ENCODE results near the gene TBC1D20. TPM values are rescaled to one million over a fixed set of nuclear protein-coding genes. Genes with fewer than 3 reads are reported as not detected.

The TBC1D20 gene
- total RNA-seq, 2 donors from 2014 or later: 26.7 to 28.2 TPM

DNA sequence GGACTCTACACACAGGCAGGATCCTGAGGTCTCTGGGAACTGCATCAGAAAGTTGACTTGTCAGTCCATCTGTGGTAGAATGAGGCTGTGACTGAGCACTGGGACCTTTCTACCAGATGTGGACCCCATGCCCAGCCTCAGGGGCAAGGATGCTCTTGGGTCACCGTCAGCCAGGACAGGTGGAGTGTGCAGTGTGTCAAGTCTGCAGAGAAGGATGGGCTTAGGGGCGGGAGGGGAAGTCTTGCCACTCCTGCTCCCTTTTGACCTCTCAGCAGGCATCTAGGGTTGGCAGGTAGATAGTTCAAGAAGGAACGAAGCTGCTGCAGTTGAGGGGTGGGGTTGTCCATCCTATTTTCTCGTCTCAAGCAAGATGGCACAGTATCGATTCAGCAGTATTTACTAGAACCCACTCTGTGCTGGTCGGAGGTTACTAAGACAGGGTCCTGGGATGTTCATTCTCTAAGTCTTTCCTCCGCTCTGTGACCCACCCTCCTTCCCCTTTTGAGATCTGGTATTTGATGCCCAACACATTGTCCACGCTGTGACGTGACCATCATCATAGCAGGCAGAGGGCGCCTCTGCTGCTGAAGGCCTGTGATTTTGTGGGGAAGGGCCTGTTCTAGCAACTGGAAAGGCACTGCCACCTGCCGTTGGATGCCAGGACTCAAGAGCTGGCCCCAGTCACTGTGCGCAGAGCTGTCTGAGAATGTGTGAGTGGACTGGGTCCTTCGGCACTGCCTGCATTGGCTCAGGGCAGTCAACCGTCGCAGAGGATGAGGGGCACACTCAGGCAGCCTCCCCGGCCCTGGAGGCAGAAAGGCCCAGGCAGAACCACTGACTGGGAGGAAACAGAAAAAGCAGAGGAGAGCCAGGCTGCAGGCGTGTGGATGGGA, 31.1 kb downstream of the TBC1D20 start:
- Mint-ChIP-seq H3K27me3 (ENCODE audit: low read depth) (no peaks in the 10 kb centered on the region), H3K27ac (peak overlapping the region; percentile 54), H3K4me1 (ENCODE audit: low read depth) (peaks cover 65% of the 10 kb centered on the region), H3K4me3 (peak overlapping the region in 1 of 2 donors; percentile 29), H3K36me3 (ENCODE audit: insufficient read depth in 2 of 2) (peaks cover 7 to 9% of the 10 kb centered on the region in 2 donors), H3K9me3 (no peaks in the 10 kb centered on the region)
- DNase-seq (peak in 1 of 2 donors; percentile 51), ATAC-seq (replicated peaks in 1 of 2) (no peak)

DNA sequence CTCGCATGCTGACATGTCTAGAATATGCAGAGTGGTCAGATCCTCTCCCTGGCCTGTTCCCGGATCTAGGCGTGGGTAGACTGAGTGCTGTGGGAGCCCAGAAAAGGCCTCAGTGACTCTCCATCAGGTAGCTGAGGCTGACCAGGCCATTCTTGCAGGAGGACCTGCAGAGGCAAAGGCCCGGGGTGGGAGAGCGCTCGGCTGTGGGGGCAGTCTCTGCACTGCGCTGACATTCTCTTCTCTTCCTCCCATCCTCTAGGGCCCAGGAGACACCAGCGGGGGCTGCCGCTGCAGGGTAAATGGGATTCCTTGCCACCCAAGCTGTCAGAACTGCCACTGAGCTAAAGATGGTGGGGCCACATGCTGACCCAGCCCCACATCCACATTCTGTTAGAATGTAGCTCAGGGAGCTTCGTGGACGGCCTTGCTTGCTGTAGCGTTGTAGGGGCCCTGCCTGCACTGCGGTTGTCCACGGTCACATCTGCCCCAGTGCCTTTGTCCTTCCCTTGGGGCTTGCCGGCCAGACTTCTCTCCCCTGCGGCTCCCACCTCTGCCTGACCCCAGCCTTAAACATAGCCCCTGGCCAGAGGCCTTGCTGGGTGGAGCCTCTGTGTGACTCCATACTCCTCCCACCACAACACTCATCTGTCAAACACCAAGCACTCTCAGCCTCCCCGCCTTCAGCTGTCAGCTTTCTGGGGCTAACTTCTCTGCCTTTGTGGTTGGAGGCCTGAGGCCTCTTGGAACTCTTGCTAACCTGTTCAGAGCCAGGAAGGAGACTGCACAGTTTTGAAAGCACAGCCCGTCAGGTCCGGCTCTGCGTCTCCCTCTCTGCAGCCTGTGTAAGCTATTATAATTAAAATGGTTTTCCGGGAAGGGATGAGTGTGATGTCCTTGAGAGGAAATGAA, 32.0 kb downstream of the TBC1D20 start:
- Mint-ChIP-seq H3K27me3 (ENCODE audit: low read depth) (no peaks in the 10 kb centered on the region), H3K4me1 (ENCODE audit: low read depth) (peaks cover 62% of the 10 kb centered on the region), H3K4me3 (no peak overlapping the region), H3K27ac (peak overlapping the region; percentile 51), H3K9me3 (no peaks in the 10 kb centered on the region), H3K36me3 (ENCODE audit: insufficient read depth in 2 of 2) (peaks cover 5 to 9% of the 10 kb centered on the region in 2 donors)
- ATAC-seq (replicated peaks in 1 of 2) (no peak), DNase-seq (no peak)

DNA sequence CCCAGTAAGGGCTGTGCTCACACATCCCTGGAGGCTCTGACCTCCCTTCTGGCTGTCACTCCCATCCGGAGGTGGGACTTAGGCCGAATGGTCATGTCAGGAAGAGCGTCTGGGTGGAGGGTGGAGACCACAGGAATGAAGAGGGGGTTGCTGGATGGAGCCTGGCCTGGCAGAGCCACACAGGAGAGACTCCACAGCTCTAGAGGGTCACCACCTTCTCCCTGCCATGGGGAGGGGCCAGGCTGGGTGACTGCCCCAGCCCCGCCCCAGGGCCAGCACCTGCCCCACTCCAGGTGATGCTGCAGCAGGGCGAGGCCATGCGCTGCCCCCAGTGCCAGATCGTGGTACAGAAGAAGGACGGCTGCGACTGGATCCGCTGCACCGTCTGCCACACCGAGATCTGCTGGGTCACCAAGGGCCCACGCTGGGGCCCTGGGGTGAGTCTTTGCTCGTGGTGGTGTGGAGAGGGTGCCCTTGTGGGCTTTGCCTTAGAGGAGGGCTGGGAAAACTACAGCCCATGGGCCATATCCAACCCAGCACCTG, 33.6 kb downstream of the TBC1D20 start:
- ATAC-seq (replicated peaks in 1 of 2) (no peak), DNase-seq (no peak)
- Mint-ChIP-seq H3K36me3 (ENCODE audit: insufficient read depth in 2 of 2) (peaks cover 4 to 9% of the 10 kb centered on the region in 2 donors), H3K4me1 (ENCODE audit: low read depth) (peaks cover 51% of the 10 kb centered on the region), H3K9me3 (no peaks in the 10 kb centered on the region), H3K27me3 (ENCODE audit: low read depth) (no peaks in the 10 kb centered on the region), H3K27ac (no peak overlapping the region), H3K4me3 (no peak overlapping the region)

DNA sequence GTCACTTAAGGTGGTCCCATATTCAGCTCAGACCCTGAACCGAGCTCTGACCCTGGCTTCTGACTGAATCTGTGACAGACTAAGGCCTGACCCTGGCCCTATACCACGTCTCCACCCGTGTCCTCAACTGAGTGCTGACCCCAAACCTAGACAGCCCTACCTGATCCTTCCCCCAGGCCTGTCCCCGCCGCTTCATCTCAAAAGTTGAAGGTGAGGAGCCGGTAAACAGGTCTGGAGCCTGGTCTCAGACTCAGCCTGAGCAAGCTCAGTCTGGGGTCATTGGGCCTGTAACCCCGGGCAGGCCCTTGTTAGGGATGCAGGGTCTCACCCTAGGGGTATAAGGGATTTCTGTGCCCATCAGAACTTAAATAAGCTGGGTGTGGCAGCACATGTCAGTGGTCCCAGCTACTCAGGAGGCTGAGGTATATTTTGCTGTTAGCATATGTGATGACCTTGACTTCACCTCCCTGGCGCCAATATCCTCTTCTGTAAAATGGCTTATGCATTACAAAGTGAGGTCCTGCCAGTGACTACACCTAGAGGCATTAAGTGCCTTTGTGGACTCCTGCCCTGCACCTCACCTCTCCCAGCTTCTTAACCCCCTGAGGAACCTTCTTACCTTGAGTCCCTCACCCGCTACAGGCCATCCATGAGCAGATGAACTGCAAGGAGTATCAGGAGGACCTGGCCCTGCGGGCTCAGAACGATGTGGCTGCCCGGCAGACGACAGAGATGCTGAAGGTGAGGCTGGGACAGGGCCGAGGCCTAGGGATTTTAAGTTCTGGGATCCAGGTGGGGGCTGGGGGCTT, 34.3 kb downstream of the TBC1D20 start:
- no peaks in the 10 kb centered on the region for H3K27me3 Mint-ChIP-seq (ENCODE audit: low read depth)
- H3K4me1 Mint-ChIP-seq (ENCODE audit: low read depth): peaks cover 44% of the 10 kb centered on the region
- peaks cover 0 to 7% of the 10 kb centered on the region in 2 donors for H3K36me3 Mint-ChIP-seq (ENCODE audit: insufficient read depth in 2 of 2)
- no peaks in the 10 kb centered on the region for H3K9me3 Mint-ChIP-seq
- no peak for DNase-seq
- no peak overlapping the region for H3K4me3 Mint-ChIP-seq
- no peak overlapping the region for H3K27ac Mint-ChIP-seq
- ATAC-seq (replicated peaks in 1 of 2): no peak

DNA sequence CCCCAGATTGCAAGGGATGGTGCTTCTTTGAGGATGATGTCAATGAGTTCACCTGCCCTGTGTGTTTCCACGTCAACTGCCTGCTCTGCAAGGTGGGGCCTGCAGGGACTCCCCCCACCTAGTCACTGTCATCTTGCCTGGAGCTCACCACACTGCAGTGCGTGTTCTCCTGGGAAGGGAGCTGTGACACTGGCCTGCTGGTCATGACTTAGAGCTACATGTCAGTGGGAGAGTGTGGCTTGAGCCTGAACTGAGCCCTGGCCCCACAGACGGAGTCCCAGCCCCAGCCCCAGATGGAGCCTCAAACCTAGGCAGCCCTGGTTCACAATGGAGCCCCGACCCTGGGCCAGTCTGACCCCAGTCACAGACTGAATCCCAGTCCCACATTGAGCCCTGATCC, 34.9 kb downstream of the TBC1D20 start:
- ATAC-seq (replicated peaks in 1 of 2): no peak
- no peaks in the 10 kb centered on the region for H3K9me3 Mint-ChIP-seq
- peaks cover 0 to 12% of the 10 kb centered on the region in 2 donors for H3K36me3 Mint-ChIP-seq (ENCODE audit: insufficient read depth in 2 of 2)
- H3K4me3 Mint-ChIP-seq: no peak overlapping the region
- H3K4me1 Mint-ChIP-seq (ENCODE audit: low read depth): peaks cover 37% of the 10 kb centered on the region
- H3K27ac Mint-ChIP-seq: no peak overlapping the region
- no peak for DNase-seq
- no peaks in the 10 kb centered on the region for H3K27me3 Mint-ChIP-seq (ENCODE audit: low read depth)

DNA sequence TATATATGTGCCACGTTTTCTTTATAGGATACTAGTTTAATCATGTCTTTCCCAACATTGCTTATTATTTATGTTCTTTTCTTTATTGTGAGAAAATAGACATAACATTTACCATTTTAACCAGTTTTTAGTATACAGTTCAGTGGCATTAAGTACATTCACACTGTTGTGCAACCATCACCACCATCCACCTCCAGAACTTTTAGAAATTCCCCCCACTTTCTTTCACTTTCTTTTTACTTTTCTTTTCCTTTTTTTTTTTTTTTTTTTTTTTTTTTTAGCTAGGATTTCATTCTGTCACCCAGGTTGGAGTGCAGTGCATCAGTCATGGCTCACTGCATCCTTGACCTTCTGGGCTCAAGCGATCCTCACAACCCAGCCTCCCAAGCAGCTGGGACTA, 35.8 kb downstream of the TBC1D20 start:
- H3K27ac Mint-ChIP-seq: no peak overlapping the region

DNA sequence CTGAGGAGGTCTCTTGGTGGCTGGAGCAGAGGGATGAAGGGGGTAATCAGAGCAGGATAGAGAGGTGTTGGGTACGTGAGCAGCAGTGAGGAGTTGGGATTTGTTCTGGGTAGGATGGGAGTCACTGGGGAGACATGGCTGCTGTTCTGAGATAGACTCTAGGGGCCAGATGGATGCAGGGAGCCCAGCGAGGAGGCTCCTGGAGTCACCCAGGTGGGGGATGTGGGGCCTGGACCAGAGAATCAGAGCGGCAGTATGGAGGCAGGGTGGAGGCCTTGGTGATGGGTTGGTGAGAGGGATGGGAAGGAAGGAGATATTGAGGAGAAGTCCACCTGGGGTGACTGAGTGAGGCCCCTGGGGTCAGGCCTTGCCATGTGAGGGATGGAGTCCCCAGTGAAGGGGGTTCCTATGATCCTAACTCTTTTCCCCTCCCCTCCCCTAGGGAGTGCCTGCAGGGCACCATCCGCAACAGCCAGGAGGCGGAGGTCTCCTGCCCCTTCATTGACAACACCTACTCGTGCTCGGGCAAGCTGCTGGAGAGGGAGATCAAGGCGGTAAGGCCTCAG, 40.6 kb downstream of the TBC1D20 start:
- Mint-ChIP-seq H3K4me3 (no peak overlapping the region), H3K9me3 (no peaks in the 10 kb centered on the region), H3K27me3 (ENCODE audit: low read depth) (no peaks in the 10 kb centered on the region), H3K27ac (peak overlapping the region; percentile 84), H3K4me1 (ENCODE audit: low read depth) (peaks cover 18% of the 10 kb centered on the region), H3K36me3 (ENCODE audit: insufficient read depth in 2 of 2) (peaks cover 9 to 27% of the 10 kb centered on the region in 2 donors)
- DNase-seq (no peak), ATAC-seq (replicated peaks in 1 of 2) (no peak)

More for the DNA sequence above, 35.8 kb downstream of the TBC1D20 start:
- Mint-ChIP-seq H3K9me3 (no peaks in the 10 kb centered on the region), H3K36me3 (ENCODE audit: insufficient read depth in 2 of 2) (peaks cover 4 to 18% of the 10 kb centered on the region in 2 donors), H3K4me1 (ENCODE audit: low read depth) (peaks cover 31% of the 10 kb centered on the region), H3K27me3 (ENCODE audit: low read depth) (no peaks in the 10 kb centered on the region), H3K4me3 (no peak overlapping the region)
- DNase-seq (no peak), ATAC-seq (replicated peaks in 1 of 2) (no peak)

DNA sequence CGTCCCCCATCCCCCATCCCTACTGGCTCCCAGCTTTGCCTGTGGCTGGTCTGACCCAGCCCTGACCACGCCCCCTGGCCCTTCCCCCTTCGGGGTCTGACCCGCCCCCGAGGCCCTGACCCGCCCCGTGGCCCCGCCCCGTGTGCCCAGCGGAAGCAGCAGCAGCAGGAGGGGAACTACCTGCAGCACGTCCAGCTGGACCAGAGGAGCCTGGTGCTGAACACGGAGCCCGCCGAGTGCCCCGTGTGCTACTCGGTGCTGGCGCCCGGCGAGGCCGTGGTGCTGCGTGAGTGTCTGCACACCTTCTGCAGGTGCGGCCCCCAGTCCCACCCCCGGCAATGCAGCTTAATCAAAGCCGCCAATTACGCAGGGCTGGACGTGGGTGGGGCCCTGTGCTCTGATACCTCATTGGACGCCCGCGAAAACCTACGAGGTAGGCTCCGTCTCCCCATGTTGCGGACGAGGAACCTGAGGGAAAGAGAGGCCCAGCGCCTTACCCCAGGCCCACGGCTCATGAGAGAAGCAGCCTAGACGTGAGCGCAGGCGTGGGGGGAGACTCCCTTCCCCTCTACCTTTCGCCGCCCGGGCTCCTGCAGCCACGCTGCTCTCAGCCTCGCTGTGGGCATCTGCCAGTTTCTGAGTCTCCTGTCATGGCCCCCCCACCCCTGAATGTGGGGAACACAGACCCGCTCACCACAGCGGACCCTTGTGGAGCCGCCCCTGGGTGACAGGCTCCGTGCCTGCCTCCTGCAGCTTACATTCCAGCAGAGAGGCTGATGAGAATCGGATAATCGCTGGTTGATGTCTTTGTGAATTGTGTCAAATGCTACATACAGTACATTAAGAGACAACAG, 41.4 kb downstream of the TBC1D20 start:
- peak overlapping the region; percentile 84 for H3K27ac Mint-ChIP-seq
- ATAC-seq (replicated peaks in 1 of 2) (peak in 1 of 2 donors; percentile 29), DNase-seq (no peak)
- peaks cover 9 to 27% of the 10 kb centered on the region in 2 donors for H3K36me3 Mint-ChIP-seq (ENCODE audit: insufficient read depth in 2 of 2)
- no peaks in the 10 kb centered on the region for H3K27me3 Mint-ChIP-seq (ENCODE audit: low read depth)
- peaks cover 16% of the 10 kb centered on the region for H3K4me1 Mint-ChIP-seq (ENCODE audit: low read depth)
- H3K4me3 Mint-ChIP-seq: no peak overlapping the region
- no peaks in the 10 kb centered on the region for H3K9me3 Mint-ChIP-seq

DNA sequence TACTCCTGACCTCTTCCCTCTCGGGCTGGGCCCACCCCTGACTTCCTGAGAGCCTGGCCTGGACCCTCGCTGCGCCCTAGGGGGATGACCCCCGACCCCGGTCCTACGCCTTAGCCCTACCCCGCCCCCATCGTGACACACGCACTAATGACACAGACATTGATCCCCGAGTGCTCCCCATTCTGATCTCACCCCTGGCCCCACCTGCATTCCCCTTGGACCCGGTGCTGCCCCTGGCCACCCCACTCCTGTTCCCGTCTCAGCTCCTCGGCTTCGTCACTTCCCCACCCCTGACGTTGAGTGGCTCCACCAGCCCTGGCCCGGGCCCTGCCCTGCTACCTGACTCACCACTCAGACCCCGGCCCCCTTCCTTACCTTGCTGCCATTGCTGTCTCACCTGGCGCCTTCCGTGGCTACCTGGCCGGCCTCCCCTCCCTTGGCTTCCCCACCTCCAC, 42.1 kb downstream of the TBC1D20 start:
- Mint-ChIP-seq H3K4me3 (no peak overlapping the region), H3K9me3 (no peaks in the 10 kb centered on the region), H3K27ac (no peak overlapping the region), H3K27me3 (ENCODE audit: low read depth) (no peaks in the 10 kb centered on the region), H3K4me1 (ENCODE audit: low read depth) (peaks cover 23% of the 10 kb centered on the region), H3K36me3 (ENCODE audit: insufficient read depth in 2 of 2) (peaks cover 9 to 35% of the 10 kb centered on the region in 2 donors)
- DNase-seq: no peak
- peak in 1 of 2 donors; percentile 33 for ATAC-seq (replicated peaks in 1 of 2)

DNA sequence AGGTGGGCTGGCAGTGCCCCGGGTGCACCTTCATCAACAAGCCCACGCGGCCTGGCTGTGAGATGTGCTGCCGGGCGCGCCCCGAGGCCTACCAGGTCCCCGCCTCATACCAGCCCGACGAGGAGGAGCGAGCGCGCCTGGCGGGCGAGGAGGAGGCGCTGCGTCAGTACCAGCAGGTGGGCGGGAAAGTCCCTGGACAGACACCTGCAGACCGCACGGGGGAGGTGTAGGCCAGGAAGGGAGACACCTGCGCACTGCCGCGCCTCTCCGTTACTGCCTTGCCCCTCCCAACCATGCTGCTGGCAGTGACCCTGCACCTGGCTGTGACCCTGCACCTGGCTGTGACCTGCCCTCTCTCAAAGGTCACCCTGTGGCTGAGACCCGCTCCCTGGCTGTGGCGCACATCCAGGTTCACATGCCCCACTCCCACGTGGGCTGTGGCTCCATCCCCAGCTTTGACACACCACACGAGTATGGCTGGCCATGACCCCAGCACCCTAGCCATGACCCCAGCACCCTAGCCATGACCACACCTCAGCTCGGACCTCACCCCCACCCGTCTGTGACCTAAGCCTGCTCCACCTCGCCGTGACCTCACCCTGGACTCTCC, 42.7 kb downstream of the TBC1D20 start:
- no peak overlapping the region for H3K27ac Mint-ChIP-seq
- peaks cover 22% of the 10 kb centered on the region for H3K4me1 Mint-ChIP-seq (ENCODE audit: low read depth)
- H3K9me3 Mint-ChIP-seq: no peaks in the 10 kb centered on the region
- H3K4me3 Mint-ChIP-seq: no peak overlapping the region
- DNase-seq: no peak
- ATAC-seq (replicated peaks in 1 of 2): peak in 1 of 2 donors; percentile 23
- no peaks in the 10 kb centered on the region for H3K27me3 Mint-ChIP-seq (ENCODE audit: low read depth)
- peaks cover 9 to 37% of the 10 kb centered on the region in 2 donors for H3K36me3 Mint-ChIP-seq (ENCODE audit: insufficient read depth in 2 of 2)

DNA sequence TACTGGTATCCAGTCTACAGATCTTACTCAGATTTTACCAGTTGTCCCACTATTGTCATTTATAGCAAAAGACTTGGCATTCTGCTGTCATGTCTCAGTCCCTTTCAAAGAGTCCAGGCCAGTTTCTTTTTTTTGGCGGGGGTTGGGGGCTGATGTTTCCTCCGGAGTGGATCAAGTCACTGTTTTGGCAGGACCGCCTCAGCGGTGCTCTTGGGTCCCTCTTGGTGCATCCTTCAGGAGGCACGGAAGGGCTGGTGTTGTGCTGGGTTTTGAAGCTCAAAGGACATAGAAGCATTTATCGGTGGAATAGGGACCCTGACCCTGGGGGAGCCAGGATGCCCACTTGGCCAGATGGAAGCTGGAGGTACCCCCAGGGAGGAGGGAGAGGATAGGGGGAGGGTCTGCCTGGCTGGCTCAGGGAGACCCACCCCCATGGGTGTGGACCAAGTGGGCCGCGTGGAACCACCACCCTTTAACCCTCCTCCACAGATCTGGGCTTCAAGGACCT, 43.4 kb downstream of the TBC1D20 start:
- no peaks in the 10 kb centered on the region for H3K9me3 Mint-ChIP-seq
- no peak overlapping the region for H3K4me3 Mint-ChIP-seq
- peaks cover 22% of the 10 kb centered on the region for H3K4me1 Mint-ChIP-seq (ENCODE audit: low read depth)
- ATAC-seq (replicated peaks in 1 of 2) (no peak), DNase-seq (no peak)
- no peaks in the 10 kb centered on the region for H3K27me3 Mint-ChIP-seq (ENCODE audit: low read depth)
- H3K36me3 Mint-ChIP-seq (ENCODE audit: insufficient read depth in 2 of 2): peaks cover 9 to 37% of the 10 kb centered on the region in 2 donors
- H3K27ac Mint-ChIP-seq: peak overlapping the region; percentile 70

Data from activated T-cell treated with anti-CD3 and anti-CD28 coated beads, Interleukin-2, amount 50 U/mL, for 72 hours (primary cell).